ENCODE measurements around the gene CSF2. TPM values are rescaled to one million over a fixed set of nuclear protein-coding genes. Genes with fewer than 3 reads are reported as not detected.

The CSF2 gene
- polyA plus RNA-seq, 1 of the 3 experiments (the other 2 are of a cell fraction), result 0.97 TPM

DNA sequence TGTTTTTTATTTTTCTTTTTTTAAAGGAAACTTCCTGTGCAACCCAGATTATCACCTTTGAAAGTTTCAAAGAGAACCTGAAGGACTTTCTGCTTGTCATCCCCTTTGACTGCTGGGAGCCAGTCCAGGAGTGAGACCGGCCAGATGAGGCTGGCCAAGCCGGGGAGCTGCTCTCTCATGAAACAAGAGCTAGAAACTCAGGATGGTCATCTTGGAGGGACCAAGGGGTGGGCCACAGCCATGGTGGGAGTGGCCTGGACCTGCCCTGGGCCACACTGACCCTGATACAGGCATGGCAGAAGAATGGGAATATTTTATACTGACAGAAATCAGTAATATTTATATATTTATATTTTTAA lies 2.1 kb downstream of the CSF2 start:
- Histone ChIP-seq H3K36me3 (replicated peaks in 1 of 2; ENCODE audit: control insufficient read depth in 1 of 2, insufficient read depth in 2 of 2, low read length in 1 of 2) (no peaks in the 10 kb centered on the region), H4K20me1 (ENCODE audit: insufficient read depth) (no peaks in the 10 kb centered on the region), H3K27me3 (ENCODE audit: insufficient read depth) (no peaks in the 10 kb centered on the region), H3K79me2 (ENCODE audit: insufficient read depth) (no peaks in the 10 kb centered on the region), H3K9me3 (no peaks in the 10 kb centered on the region), H3K4me2 (no peak overlapping the region), H3K4me1 (ENCODE audit: control insufficient read depth in 1 of 2, insufficient read depth in 2 of 2, low read depth in 1 of 2, low read length in 1 of 2) (peaks cover 0 to 5% of the 10 kb centered on the region in 2 experiments; a peak in 1 of 4 replicates), H3K9me2 (no peaks in the 10 kb centered on the region), H3K9ac (no peak overlapping the region), H3F3A (replicated peaks; ENCODE audit: insufficient read depth) (no peaks in the 10 kb centered on the region), H3K4me3 (ENCODE audit: low read depth in 2 of 2, low read length in 1 of 2) (no peak overlapping the region), H2AFZ (ENCODE audit: low read depth) (no peak overlapping the region), H3K27ac (ENCODE audit: low read depth in 2 of 2, low read length in 1 of 2) (no peak overlapping the region)
- TF ChIP-seq MEF2A (IDR thresholded peaks at IDR 0.05; ENCODE audit: borderline replicate concordance, low read depth), result no peak
- TF ChIP-seq RXRA (IDR thresholded peaks at IDR 0.05; ENCODE audit: borderline replicate concordance, low read depth), result no peak
- no peak for TF ChIP-seq GABPA (IDR thresholded peaks at IDR 0.05; ENCODE audit: low read depth)
- TF ChIP-seq, protein P1, sequence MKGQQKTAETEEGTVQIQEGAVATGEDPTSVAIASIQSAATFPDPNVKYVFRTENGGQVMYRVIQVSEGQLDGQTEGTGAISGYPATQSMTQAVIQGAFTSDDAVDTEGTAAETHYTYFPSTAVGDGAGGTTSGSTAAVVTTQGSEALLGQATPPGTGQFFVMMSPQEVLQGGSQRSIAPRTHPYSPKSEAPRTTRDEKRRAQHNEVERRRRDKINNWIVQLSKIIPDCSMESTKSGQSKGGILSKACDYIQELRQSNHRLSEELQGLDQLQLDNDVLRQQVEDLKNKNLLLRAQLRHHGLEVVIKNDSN (IDR thresholded peaks at IDR 0.05; ENCODE audit: borderline replicate concordance, low read depth), result no peak
- TF ChIP-seq, protein P2, sequence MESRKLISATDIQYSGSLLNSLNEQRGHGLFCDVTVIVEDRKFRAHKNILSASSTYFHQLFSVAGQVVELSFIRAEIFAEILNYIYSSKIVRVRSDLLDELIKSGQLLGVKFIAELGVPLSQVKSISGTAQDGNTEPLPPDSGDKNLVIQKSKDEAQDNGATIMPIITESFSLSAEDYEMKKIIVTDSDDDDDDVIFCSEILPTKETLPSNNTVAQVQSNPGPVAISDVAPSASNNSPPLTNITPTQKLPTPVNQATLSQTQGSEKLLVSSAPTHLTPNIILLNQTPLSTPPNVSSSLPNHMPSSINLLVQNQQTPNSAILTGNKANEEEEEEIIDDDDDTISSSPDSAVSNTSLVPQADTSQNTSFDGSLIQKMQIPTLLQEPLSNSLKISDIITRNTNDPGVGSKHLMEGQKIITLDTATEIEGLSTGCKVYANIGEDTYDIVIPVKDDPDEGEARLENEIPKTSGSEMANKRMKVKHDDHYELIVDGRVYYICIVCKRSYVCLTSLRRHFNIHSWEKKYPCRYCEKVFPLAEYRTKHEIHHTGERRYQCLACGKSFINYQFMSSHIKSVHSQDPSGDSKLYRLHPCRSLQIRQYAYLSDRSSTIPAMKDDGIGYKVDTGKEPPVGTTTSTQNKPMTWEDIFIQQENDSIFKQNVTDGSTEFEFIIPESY (IDR thresholded peaks at IDR 0.05; ENCODE audit: borderline replicate concordance, low read depth), result no peak
- no peak for TF ChIP-seq RAD21 (IDR thresholded peaks at IDR 0.05; ENCODE audit: low read length)
- TF ChIP-seq NFIC (IDR thresholded peaks at IDR 0.05; ENCODE audit: borderline replicate concordance), result no peak
- TF ChIP-seq, protein P3, sequence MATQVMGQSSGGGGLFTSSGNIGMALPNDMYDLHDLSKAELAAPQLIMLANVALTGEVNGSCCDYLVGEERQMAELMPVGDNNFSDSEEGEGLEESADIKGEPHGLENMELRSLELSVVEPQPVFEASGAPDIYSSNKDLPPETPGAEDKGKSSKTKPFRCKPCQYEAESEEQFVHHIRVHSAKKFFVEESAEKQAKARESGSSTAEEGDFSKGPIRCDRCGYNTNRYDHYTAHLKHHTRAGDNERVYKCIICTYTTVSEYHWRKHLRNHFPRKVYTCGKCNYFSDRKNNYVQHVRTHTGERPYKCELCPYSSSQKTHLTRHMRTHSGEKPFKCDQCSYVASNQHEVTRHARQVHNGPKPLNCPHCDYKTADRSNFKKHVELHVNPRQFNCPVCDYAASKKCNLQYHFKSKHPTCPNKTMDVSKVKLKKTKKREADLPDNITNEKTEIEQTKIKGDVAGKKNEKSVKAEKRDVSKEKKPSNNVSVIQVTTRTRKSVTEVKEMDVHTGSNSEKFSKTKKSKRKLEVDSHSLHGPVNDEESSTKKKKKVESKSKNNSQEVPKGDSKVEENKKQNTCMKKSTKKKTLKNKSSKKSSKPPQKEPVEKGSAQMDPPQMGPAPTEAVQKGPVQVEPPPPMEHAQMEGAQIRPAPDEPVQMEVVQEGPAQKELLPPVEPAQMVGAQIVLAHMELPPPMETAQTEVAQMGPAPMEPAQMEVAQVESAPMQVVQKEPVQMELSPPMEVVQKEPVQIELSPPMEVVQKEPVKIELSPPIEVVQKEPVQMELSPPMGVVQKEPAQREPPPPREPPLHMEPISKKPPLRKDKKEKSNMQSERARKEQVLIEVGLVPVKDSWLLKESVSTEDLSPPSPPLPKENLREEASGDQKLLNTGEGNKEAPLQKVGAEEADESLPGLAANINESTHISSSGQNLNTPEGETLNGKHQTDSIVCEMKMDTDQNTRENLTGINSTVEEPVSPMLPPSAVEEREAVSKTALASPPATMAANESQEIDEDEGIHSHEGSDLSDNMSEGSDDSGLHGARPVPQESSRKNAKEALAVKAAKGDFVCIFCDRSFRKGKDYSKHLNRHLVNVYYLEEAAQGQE (IDR thresholded peaks at IDR 0.05; ENCODE audit: low read depth, low read length), result no peak
- no peak for TF ChIP-seq MXI1 (IDR thresholded peaks at IDR 0.05; ENCODE audit: low read depth, low read length)
- TF ChIP-seq EZH2phosphoT487 (IDR thresholded peaks at IDR 0.05; ENCODE audit: borderline replicate concordance, low read depth), result no peak
- TF ChIP-seq, protein P4, sequence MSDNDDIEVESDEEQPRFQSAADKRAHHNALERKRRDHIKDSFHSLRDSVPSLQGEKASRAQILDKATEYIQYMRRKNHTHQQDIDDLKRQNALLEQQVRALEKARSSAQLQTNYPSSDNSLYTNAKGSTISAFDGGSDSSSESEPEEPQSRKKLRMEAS (IDR thresholded peaks at IDR 0.05; ENCODE audit: low read depth), result no peak
- no peak for TF ChIP-seq RFX5 (IDR thresholded peaks at IDR 0.05; ENCODE audit: low read length)
- TF ChIP-seq RCOR1 (IDR thresholded peaks at IDR 0.05; ENCODE audit: low read length), result no peak
- no peak for TF ChIP-seq FOXJ3 (CRISPR knock-in tag; IDR thresholded peaks at IDR 0.05)
- no peak for TF ChIP-seq TEAD4 (IDR thresholded peaks at IDR 0.05; ENCODE audit: borderline replicate concordance, insufficient read depth)
- TF ChIP-seq EP300 (IDR thresholded peaks at IDR 0.05; ENCODE audit: borderline replicate concordance in 1 of 2, low read depth in 1 of 2, low read length in 1 of 2), result no peak
- no peak for TF ChIP-seq SIN3A (IDR thresholded peaks at IDR 0.05; ENCODE audit: borderline replicate concordance, low read depth, low read length)
- TF ChIP-seq YY1 (IDR thresholded peaks at IDR 0.05; ENCODE audit: low read depth), result no peak
- no peak for TF ChIP-seq SMC3 (IDR thresholded peaks at IDR 0.05; ENCODE audit: low read depth, low read length)
- 100% methylated on average over 2 of the region's 2 CpGs for WGBS (ENCODE audit: low lambda C conversion rate)
- DNase-seq, result no peak
- ChIA-PET CTCF (no interaction called here), POLR2A (no interaction called here)
